Ascending aorta (tissue), 2 donors: ENCODE measurements around the gene RDH13. TPM values are rescaled to one million over a fixed set of nuclear protein-coding genes. Genes with fewer than 3 reads are reported as not detected.
"Not testable (repeated sequence)": the region's sequence is repeated elsewhere in the genome, so short reads cannot be mapped to it uniquely, and the experiment has no call there.

Experiments
- DNase-seq, 2 donors: peaks; one replicate each; pipeline ENCODE4 v3.0.0-alpha.2; 2019; ENCODE audit warnings: low spot score in 2 of 2
- H3K27ac ChIP-seq, 2 donors: fragments of 200-600 bp; sonication (generic); one replicate each; pipeline ENCODE4 v1.5.1; 2016 to 2017; ENCODE audit warnings: mild to moderate bottlenecking in 1 of 2
- H3K27me3 ChIP-seq: fragments of 200-600 bp; sonication (generic); one replicate; pipeline ENCODE4 v1.5.1; 2017
- H3K36me3 ChIP-seq, 2 donors: fragments of 200-600 bp; sonication (generic); one replicate each; pipeline ENCODE4 v1.5.1; 2016
- H3K4me1 ChIP-seq, 2 donors: fragments of 200-600 bp; sonication (generic); one replicate each; pipeline ENCODE4 v1.5.1; 2016 to 2017; ENCODE audit warnings: mild to moderate bottlenecking in 1 of 2
- H3K4me3 ChIP-seq, 2 donors: fragments of 200-600 bp; sonication (generic); one replicate each; pipeline ENCODE4 v1.5.1; 2016 to 2017; ENCODE audit warnings: mild to moderate bottlenecking in 1 of 2
- H3K9me3 ChIP-seq, 2 donors: fragments of 200-600 bp; sonication (generic); one replicate each; pipeline ENCODE4 v1.5.1; 2016
- intact Hi-C: fragments of 100-400 bp; cut with DNase I; formaldehyde crosslinking; loops from one replicate; pipeline ENCODE4 v1.15.1; 2023
- total RNA-seq: library from RNA; depleted of rRNA; stranded (reverse); fragments of >200 nt; gene quantifications from one replicate; pipeline ENCODE4 v1.1.0, GENCODE V29; 2016
- TF ChIP-seq, protein P1 (sequence below), 3 experiments: fragments of 200-600 bp in 2 of 3; fragments of 450-650 bp in 1 of 3; sonication (generic) in 2 of 3; IDR thresholded peaks; one replicate each; pipeline ENCODE4 v1.5.1; 2016 to 2019; ENCODE audit warnings: antibody characterized with exemption in 3 of 3, mild to moderate bottlenecking in 1 of 3, moderate library complexity in 1 of 3

Gene RDH13
- total RNA-seq, 1 donor from 2014 or later: 12.1 TPM

GRCh38 chr19:55036058-55036457, 26.9 kb downstream of the RDH13 start:
- H3K27me3 ChIP-seq: no peaks in the 10 kb centered on the region
- intact Hi-C loops: no loop called here
- DNase-seq: no peak
- peaks cover 0 to 4% of the 10 kb centered on the region in 2 donors for H3K9me3 ChIP-seq
- no peak overlapping the region for H3K27ac ChIP-seq
- no peaks in the 10 kb centered on the region for H3K4me1 ChIP-seq
- no peak overlapping the region for H3K4me3 ChIP-seq
- H3K36me3 ChIP-seq: no peaks in the 10 kb centered on the region
- TF ChIP-seq, protein P1, sequence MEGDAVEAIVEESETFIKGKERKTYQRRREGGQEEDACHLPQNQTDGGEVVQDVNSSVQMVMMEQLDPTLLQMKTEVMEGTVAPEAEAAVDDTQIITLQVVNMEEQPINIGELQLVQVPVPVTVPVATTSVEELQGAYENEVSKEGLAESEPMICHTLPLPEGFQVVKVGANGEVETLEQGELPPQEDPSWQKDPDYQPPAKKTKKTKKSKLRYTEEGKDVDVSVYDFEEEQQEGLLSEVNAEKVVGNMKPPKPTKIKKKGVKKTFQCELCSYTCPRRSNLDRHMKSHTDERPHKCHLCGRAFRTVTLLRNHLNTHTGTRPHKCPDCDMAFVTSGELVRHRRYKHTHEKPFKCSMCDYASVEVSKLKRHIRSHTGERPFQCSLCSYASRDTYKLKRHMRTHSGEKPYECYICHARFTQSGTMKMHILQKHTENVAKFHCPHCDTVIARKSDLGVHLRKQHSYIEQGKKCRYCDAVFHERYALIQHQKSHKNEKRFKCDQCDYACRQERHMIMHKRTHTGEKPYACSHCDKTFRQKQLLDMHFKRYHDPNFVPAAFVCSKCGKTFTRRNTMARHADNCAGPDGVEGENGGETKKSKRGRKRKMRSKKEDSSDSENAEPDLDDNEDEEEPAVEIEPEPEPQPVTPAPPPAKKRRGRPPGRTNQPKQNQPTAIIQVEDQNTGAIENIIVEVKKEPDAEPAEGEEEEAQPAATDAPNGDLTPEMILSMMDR (IDR thresholded peaks at IDR 0.05): no peak

DNA sequence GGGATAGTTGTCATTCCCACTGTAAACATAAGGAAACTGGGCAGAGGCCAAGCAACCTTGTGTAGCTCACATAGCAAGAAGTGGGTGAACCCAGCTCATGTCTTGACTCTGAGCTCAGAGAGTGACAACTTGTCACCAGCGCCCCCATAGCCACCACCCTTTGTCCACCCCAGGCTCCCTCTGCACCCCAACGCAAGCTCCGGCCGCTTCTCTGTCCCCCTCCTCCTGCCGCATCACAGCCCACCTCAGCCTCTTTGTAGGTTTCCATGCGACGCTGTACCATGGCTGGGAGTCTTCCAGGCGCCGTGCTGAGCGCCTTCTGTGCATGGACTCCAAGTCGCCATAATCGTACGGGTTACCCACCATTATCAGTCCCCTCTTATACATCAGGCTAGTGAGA, 28.2 kb downstream of the RDH13 start:
- Histone ChIP-seq H3K27ac (no peak overlapping the region), H3K4me3 (no peak overlapping the region), H3K9me3 (peaks cover 0 to 4% of the 10 kb centered on the region in 2 donors), H3K4me1 (no peaks in the 10 kb centered on the region), H3K27me3 (no peaks in the 10 kb centered on the region), H3K36me3 (no peaks in the 10 kb centered on the region)
- TF ChIP-seq, protein P1 (IDR thresholded peaks at IDR 0.05): no peak
- intact Hi-C loops: no loop called here
- no peak for DNase-seq

GRCh38 chr19:55032976-55033643, 29.8 kb downstream of the RDH13 start:
- H3K4me3 ChIP-seq, H3K27me3 ChIP-seq, intact Hi-C loops, DNase-seq, H3K4me1 ChIP-seq, H3K9me3 ChIP-seq, H3K36me3 ChIP-seq, H3K27ac ChIP-seq: not testable (repeated sequence)

DNA sequence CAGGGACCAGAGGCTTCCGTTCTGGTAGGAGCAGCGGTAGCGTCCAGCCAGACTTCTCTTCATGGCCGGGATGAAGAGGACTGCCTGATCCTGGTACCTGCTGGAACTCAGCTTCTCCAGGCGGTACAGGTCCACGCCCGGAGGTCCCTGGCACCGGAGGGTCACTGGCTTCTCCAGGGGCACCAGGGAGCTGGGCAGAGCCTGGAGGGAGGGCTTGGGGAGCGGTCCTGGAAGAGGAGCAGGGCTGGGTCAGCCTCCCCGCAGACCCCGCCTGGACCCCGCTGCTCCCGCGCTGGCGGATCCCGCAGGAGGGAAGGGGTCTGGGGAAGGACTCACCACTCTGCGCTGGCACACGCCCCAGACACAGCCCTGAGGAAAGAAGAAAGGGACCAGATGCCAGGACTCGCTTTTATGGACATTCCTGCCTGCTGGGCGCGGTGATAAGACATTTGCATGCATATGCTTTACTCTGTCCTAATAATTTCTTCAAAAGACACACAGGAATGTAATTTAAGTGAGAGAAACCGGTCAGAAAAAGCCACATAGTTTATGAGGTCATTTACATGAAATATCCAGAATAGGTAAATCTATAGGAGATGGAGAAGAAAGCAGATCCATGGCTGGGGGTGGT, 30.7 kb downstream of the RDH13 start:
- Histone ChIP-seq H3K4me1 (no peaks in the 10 kb centered on the region), H3K4me3 (no peak overlapping the region), H3K36me3 (no peaks in the 10 kb centered on the region), H3K9me3 (peaks cover 0 to 4% of the 10 kb centered on the region in 2 donors), H3K27me3 (no peaks in the 10 kb centered on the region), H3K27ac (no peak overlapping the region)
- intact Hi-C loops: no loop called here
- TF ChIP-seq, protein P1 (IDR thresholded peaks at IDR 0.05): no peak
- DNase-seq: no peak

DNA sequence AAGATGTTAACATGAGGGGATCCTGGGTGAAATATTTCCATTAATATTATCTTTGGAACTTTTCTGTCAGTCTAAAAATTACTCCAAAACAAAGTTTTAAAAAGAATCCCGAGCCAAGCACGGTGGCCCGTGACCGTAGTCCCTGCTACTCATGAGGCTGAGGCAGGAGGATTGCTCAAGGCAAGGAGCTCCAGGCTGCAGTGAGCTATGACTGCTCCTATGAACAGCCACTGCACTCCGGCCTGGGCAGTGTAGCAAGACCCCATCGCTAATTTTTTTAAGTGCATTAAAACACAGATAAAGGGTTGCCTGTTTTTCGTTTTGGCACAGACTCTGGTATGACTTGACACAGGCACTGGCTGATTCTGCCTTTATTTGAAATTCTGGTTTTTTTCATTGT, 31.8 kb downstream of the RDH13 start:
- TF ChIP-seq, protein P1 (IDR thresholded peaks at IDR 0.05): no peak
- intact Hi-C loops: no loop called here
- no peak overlapping the region for H3K27ac ChIP-seq
- no peak overlapping the region for H3K4me3 ChIP-seq
- H3K27me3 ChIP-seq: no peaks in the 10 kb centered on the region
- peaks cover 0 to 4% of the 10 kb centered on the region in 2 donors for H3K9me3 ChIP-seq
- no peaks in the 10 kb centered on the region for H3K4me1 ChIP-seq
- no peak for DNase-seq
- H3K36me3 ChIP-seq: no peaks in the 10 kb centered on the region

GRCh38 chr19:55028757-55029156, 34.2 kb downstream of the RDH13 start:
- no peak overlapping the region for H3K4me3 ChIP-seq
- H3K27me3 ChIP-seq: no peaks in the 10 kb centered on the region
- intact Hi-C loops: no loop called here
- no peak for DNase-seq
- H3K36me3 ChIP-seq: no peaks in the 10 kb centered on the region
- no peaks in the 10 kb centered on the region for H3K4me1 ChIP-seq
- no peak overlapping the region for H3K27ac ChIP-seq
- TF ChIP-seq, protein P1 (IDR thresholded peaks at IDR 0.05): no peak
- H3K9me3 ChIP-seq: peaks cover 0 to 4% of the 10 kb centered on the region in 2 donors
